H9 (cell line): Measurements from ENCODE around the gene CDC37L1. TPM values are rescaled to one million over a fixed set of nuclear protein-coding genes. Genes with fewer than 3 reads are reported as not detected.

ENCODE experiments used
- DNase-seq: peaks from one replicate; pipeline ENCODE4 v3.0.0-alpha.2; 2017
- H2AFZ ChIP-seq: one replicate; pipeline ENCODE4 v1.6.1; 2013; ENCODE audit warnings: mild to moderate bottlenecking, low read length, control low read depth, moderate library complexity
- H2AK5ac ChIP-seq: 2 replicates; pipeline ENCODE4 v1.6.1; 2013; ENCODE audit warnings: low read length, control low read depth, mixed read lengths; ENCODE audit not compliant: insufficient read length
- H2BK120ac ChIP-seq: one replicate; pipeline ENCODE4 v1.6.1; 2013; ENCODE audit warnings: low read depth, mild to moderate bottlenecking, low read length, control low read depth, inconsistent platforms; ENCODE audit not compliant: poor library complexity, severe bottlenecking
- H2BK12ac ChIP-seq: 2 replicates; pipeline ENCODE4 v1.6.1; 2013; ENCODE audit warnings: low read length, control low read depth, mixed read lengths, low read depth; ENCODE audit not compliant: insufficient read length
- H2BK15ac ChIP-seq: 2 replicates; pipeline ENCODE4 v1.6.1; 2013; ENCODE audit warnings: low read depth, low read length, control low read depth
- H2BK20ac ChIP-seq: one replicate; pipeline ENCODE4 v1.6.1; 2013; ENCODE audit warnings: low read depth, mild to moderate bottlenecking, low read length, control low read depth, inconsistent platforms; ENCODE audit not compliant: poor library complexity, severe bottlenecking
- H2BK5ac ChIP-seq: 2 replicates; pipeline ENCODE4 v1.6.1; 2013; ENCODE audit warnings: low read length, control low read depth, mixed read lengths; ENCODE audit not compliant: insufficient read length
- H3K14ac ChIP-seq: 2 replicates; pipeline ENCODE4 v1.6.1; 2013; ENCODE audit warnings: low read length, control low read depth; ENCODE audit not compliant: insufficient read depth
- H3K18ac ChIP-seq: 2 replicates; pipeline ENCODE4 v1.6.1; 2013; ENCODE audit warnings: low read depth, mild to moderate bottlenecking, mixed read lengths, low read length, control low read depth; ENCODE audit not compliant: insufficient read length
- H3K23ac ChIP-seq: 2 replicates; pipeline ENCODE4 v1.6.1; 2013; ENCODE audit warnings: low read length, control low read depth, mixed read lengths, low read depth; ENCODE audit not compliant: insufficient read length
- H3K23me2 ChIP-seq: 2 replicates; pipeline ENCODE4 v1.6.1; 2013; ENCODE audit warnings: low read depth, mild to moderate bottlenecking, mixed read lengths, low read length, control low read depth; ENCODE audit not compliant: insufficient read length, poor library complexity, severe bottlenecking
- H3K27ac ChIP-seq: 2 replicates; pipeline ENCODE4 v1.5.1; 2013; ENCODE audit warnings: low read length, control low read depth, mixed read lengths, low read depth; ENCODE audit not compliant: insufficient read length
- H3K27me3 ChIP-seq: 2 replicates; pipeline ENCODE4 v1.6.1; 2013; ENCODE audit warnings: low read length, control low read depth, inconsistent platforms; ENCODE audit not compliant: insufficient read depth
- H3K4ac ChIP-seq: 2 replicates; pipeline ENCODE4 v1.6.1; 2013; ENCODE audit warnings: low read depth, mild to moderate bottlenecking, control low read depth, inconsistent platforms, low read length, moderate library complexity
- H3K4me1 ChIP-seq: 2 replicates; pipeline ENCODE4 v1.6.1; 2013; ENCODE audit warnings: low read length, control low read depth, inconsistent platforms; ENCODE audit not compliant: insufficient read depth
- H3K4me2 ChIP-seq: 2 replicates; pipeline ENCODE4 v1.6.1; 2013; ENCODE audit warnings: low read length, control low read depth, mixed read lengths; ENCODE audit not compliant: insufficient read length, insufficient read depth
- H3K56ac ChIP-seq: 2 replicates; pipeline ENCODE4 v1.6.1; 2013; ENCODE audit warnings: low read depth, mild to moderate bottlenecking, mixed read lengths, low read length, control low read depth; ENCODE audit not compliant: insufficient read length
- H3K79me1 ChIP-seq: 2 replicates; pipeline ENCODE4 v1.6.1; 2013; ENCODE audit warnings: low read depth, mild to moderate bottlenecking, moderate library complexity, low read length, control low read depth, inconsistent platforms; ENCODE audit not compliant: insufficient read depth, poor library complexity, severe bottlenecking
- H3K79me2 ChIP-seq: 2 replicates; pipeline ENCODE4 v1.6.1; 2013; ENCODE audit warnings: low read length, control low read depth, inconsistent platforms; ENCODE audit not compliant: insufficient read depth
- H3K9ac ChIP-seq: 2 replicates; pipeline ENCODE4 v1.6.1; 2013; ENCODE audit warnings: low read length, control low read depth, mixed read lengths; ENCODE audit not compliant: insufficient read length; ENCODE audit errors: extremely low read depth
- H3K9me3 ChIP-seq: one replicate; pipeline ENCODE4 v1.6.1; 2013; ENCODE audit warnings: low read depth, low read length, inconsistent platforms; ENCODE audit not compliant: control insufficient read depth
- H3T11ph ChIP-seq: one replicate; pipeline ENCODE4 v1.6.1; 2013; ENCODE audit warnings: mild to moderate bottlenecking, low read length, control low read depth, inconsistent platforms
- H4K20me1 ChIP-seq: one replicate; pipeline ENCODE4 v1.6.1; 2013; ENCODE audit not compliant: control insufficient read depth, insufficient read length, insufficient read depth
- H4K5ac ChIP-seq: 2 replicates; pipeline ENCODE4 v1.6.1; 2013; ENCODE audit warnings: low read depth, mild to moderate bottlenecking, mixed read lengths, low read length, control low read depth; ENCODE audit not compliant: insufficient read length
- H4K8ac ChIP-seq: replicated peaks from 2 replicates; pipeline ENCODE4 v1.6.1; 2013; ENCODE audit warnings: low read length, control low read depth, mixed read lengths, low read depth; ENCODE audit not compliant: insufficient read length
- H4K91ac ChIP-seq: 2 replicates; pipeline ENCODE4 v1.6.1; 2013; ENCODE audit warnings: low read depth, mild to moderate bottlenecking, moderate library complexity, mixed read lengths, low read length, control low read depth; ENCODE audit not compliant: insufficient read length
- H3K27ac Mint-ChIP-seq, 3 experiments: 2 replicates in 2 of 3; 3 replicates in 1 of 3; pipeline ENCODE4 v1.8.0; 2020 to 2021; ENCODE audit warnings: mixed read lengths in 3 of 3, mild to moderate bottlenecking in 1 of 3, moderate library complexity in 1 of 3
- H3K27me3 Mint-ChIP-seq: 2 replicates; pipeline ENCODE4 v1.8.0; 2021; ENCODE audit warnings: low read depth, mild to moderate bottlenecking, moderate library complexity, mixed read lengths
- H3K36me3 Mint-ChIP-seq, 3 experiments: 2 replicates in 2 of 3; 3 replicates in 1 of 3; pipeline ENCODE4 v1.8.0; 2020 to 2021; ENCODE audit warnings: low read depth in 3 of 3, mixed read lengths in 3 of 3; ENCODE audit not compliant: insufficient read depth in 1 of 3
- H3K4me1 Mint-ChIP-seq, 2 experiments: 2 replicates each; pipeline ENCODE4 v1.8.0; 2020; ENCODE audit warnings: mixed read lengths in 2 of 2
- H3K4me3 Mint-ChIP-seq, 2 experiments: 2 replicates in 1 of 2; 3 replicates in 1 of 2; pipeline ENCODE4 v1.8.0; 2020 to 2021; ENCODE audit warnings: mild to moderate bottlenecking in 2 of 2, mixed read lengths in 2 of 2, moderate library complexity in 1 of 2
- H3K9me3 Mint-ChIP-seq, 2 experiments: 2 replicates in 1 of 2; 3 replicates in 1 of 2; pipeline ENCODE4 v1.8.0; 2020; ENCODE audit warnings: mild to moderate bottlenecking in 2 of 2, mixed read lengths in 2 of 2, moderate library complexity in 1 of 2
- CTCF ChIP-seq: fragments of 200-600 bp; sonication (generic); conservative IDR thresholded peaks from 3 replicates; pipeline ENCODE4 v1.8.0; 2021; ENCODE audit warnings: antibody characterized with exemption, mild to moderate bottlenecking
- WGBS: extraction: QIAGEN DNeasy Blood & Tissue Kit; methylation state at CpG from one replicate; pipeline ENCODE4 v1.1.7; 2013; ENCODE audit warnings: missing lambda C conversion rate, low lambda C conversion rate, mixed read lengths; ENCODE audit not compliant: insufficient read length; ENCODE audit errors: extremely low coverage; 5-methylcytosine and 5-hydroxymethylcytosine counted together
- total RNA-seq: library from RNA; stranded (reverse); gene quantifications from 2 replicates; pipeline ENCODE4 v1.2.1, GENCODE V29; 2021

CDC37L1 gene
- total RNA-seq, 1 experiment from 2014 or later, result 17.6 TPM

GRCh38 chr9:4663956-4664355, 15.4 kb upstream of the CDC37L1 start:
- peaks cover 11% of the 10 kb centered on the region for H3K4me1 ChIP-seq
- H3K9me3 ChIP-seq, result no peaks in the 10 kb centered on the region
- no peak for TF ChIP-seq CTCF
- H3K27me3 Mint-ChIP-seq, result peaks cover 5% of the 10 kb centered on the region; the same call in 1 of the 2 replicates
- H3K27me3 ChIP-seq, result no peaks in the 10 kb centered on the region
- no peak overlapping the region for H3K18ac ChIP-seq
- no peak overlapping the region for H4K8ac ChIP-seq
- no peak overlapping the region for H3K14ac ChIP-seq
- H3K9me3 Mint-ChIP-seq, result peaks cover 2% of the 10 kb centered on the region in 2 experiments; a peak in 2 of 5 replicates
- H4K5ac ChIP-seq, result no peak overlapping the region
- no peak overlapping the region for H2BK120ac ChIP-seq
- peaks cover 53 to 54% of the 10 kb centered on the region in 2 experiments for H3K4me1 Mint-ChIP-seq
- no peak overlapping the region for H2BK20ac ChIP-seq
- H2BK5ac ChIP-seq, result no peak overlapping the region
- no peak overlapping the region for H2AK5ac ChIP-seq
- no peaks in the 10 kb centered on the region for H3K79me1 ChIP-seq
- no peak overlapping the region for H3K9ac ChIP-seq
- no peak overlapping the region for H3K23ac ChIP-seq
- H2BK15ac ChIP-seq, result no peak overlapping the region
- no peak for DNase-seq
- H2AFZ ChIP-seq, result no peak overlapping the region
- WGBS, result no CpG with 5 or more reads among the region's 3 CpGs
- no peak overlapping the region for H3T11ph ChIP-seq
- H2BK12ac ChIP-seq, result no peak overlapping the region
- H4K91ac ChIP-seq, result no peak overlapping the region
- H3K23me2 ChIP-seq, result peaks cover 4% of the 10 kb centered on the region
- H3K4ac ChIP-seq, result no peak overlapping the region
- peaks cover 3% of the 10 kb centered on the region for H4K20me1 ChIP-seq
- H3K36me3 Mint-ChIP-seq, result peaks cover 0 to 5% (median 0%) of the 10 kb centered on the region in 3 experiments; a peak in 2 of 7 replicates
- no peaks in the 10 kb centered on the region; the same call in 1 of the 2 replicates for H3K79me2 ChIP-seq
- peak overlapping the region; percentile 2 for H3K4me2 ChIP-seq
- no peak overlapping the region for H3K56ac ChIP-seq
- peak overlapping the region; percentile 14 to 49; a peak in 4 of 5 replicates for H3K4me3 Mint-ChIP-seq
- H3K27ac Mint-ChIP-seq, result no peak overlapping the region
- no peak overlapping the region for H3K27ac ChIP-seq
